ENCODE measurements around the gene PHLDA1. TPM values are rescaled to one million over a fixed set of nuclear protein-coding genes. Genes with fewer than 3 reads are reported as not detected.

PHLDA1 gene
- total and polyA plus RNA-seq, 4 donors = 9.0 to 26.9 (median 21.3) TPM

DNA sequence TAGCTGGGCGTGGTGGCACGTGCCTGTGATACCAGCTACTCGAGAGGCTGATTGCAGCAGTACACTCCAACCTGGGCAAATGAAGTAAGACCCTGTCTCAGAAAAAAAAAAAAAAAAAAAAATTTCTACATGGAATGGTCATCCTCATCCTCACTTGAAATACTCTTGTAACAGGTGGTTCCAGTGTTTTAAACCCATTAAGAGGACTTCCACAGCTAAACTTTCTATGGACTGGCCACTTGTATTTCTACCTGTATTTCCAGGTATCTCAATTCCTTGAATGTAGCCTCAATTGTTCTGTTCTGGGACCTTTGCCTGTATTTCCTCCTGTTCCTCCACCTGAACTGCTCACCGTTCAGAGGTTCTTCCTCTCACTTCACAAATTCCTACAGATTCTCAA is 11.8 kb upstream of the PHLDA1 start:
- no peaks in the 10 kb centered on the region for H3K4me1 ChIP-seq (ENCODE audit: control insufficient read depth in 1 of 2, insufficient read depth in 2 of 2, low read length in 2 of 2)
- H3K9me3 ChIP-seq (ENCODE audit: control insufficient read depth, low read length) = no peaks in the 10 kb centered on the region
- H3K27ac ChIP-seq (ENCODE audit: low read depth in 1 of 2, low read length in 2 of 2) = no peak overlapping the region
- no peak overlapping the region for H3K4me3 ChIP-seq (ENCODE audit: low read length in 2 of 2)
- no peak for DNase-seq
- intact Hi-C loops (cut with DNase I) = no loop called here
- H3K36me3 ChIP-seq (ENCODE audit: control insufficient read depth in 1 of 2, insufficient read depth in 2 of 2, low read length in 1 of 2) = peaks cover 0 to 2% of the 10 kb centered on the region in 2 donors
- ATAC-seq (ENCODE audit: low FRiP score) = no peak
- WGBS, 2 donors = 93 to 95% methylated on average over 4 of the region's 4 CpGs
- no peaks in the 10 kb centered on the region for H3K27me3 ChIP-seq (ENCODE audit: control insufficient read depth in 1 of 2, insufficient read depth in 2 of 2, low read length in 1 of 2)

DNA sequence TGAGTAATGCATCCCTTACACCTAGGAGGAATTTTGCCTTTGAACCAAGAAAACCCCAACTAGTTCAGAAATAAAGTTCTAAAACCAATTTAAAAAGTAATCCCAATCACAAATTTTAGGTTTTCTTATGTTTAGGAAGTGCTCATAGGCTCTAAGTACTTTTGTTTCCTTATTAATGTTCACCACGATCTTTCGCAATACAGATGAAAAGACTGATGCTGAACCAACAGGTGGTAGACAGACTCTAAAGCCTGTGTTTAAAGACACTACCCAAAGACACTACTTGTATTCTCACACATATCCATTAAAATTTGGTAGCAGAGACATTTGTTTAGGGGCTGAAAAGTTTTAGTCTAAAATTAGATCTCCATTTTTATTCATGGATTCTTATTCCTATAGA is 10.6 kb upstream of the PHLDA1 start:
- intact Hi-C loops (cut with DNase I) = no loop called here
- 84 to 91% methylated on average over 2 of the region's 2 CpGs for WGBS, 2 donors
- H3K4me1 ChIP-seq (ENCODE audit: control insufficient read depth in 1 of 2, insufficient read depth in 2 of 2, low read length in 2 of 2) = no peaks in the 10 kb centered on the region
- H3K4me3 ChIP-seq (ENCODE audit: low read length in 2 of 2) = no peak overlapping the region
- DNase-seq (no peak), ATAC-seq (ENCODE audit: low FRiP score) (no peak)
- no peaks in the 10 kb centered on the region for H3K27me3 ChIP-seq (ENCODE audit: control insufficient read depth in 1 of 2, insufficient read depth in 2 of 2, low read length in 1 of 2)
- peaks cover 0 to 2% of the 10 kb centered on the region in 2 donors for H3K36me3 ChIP-seq (ENCODE audit: control insufficient read depth in 1 of 2, insufficient read depth in 2 of 2, low read length in 1 of 2)
- no peak overlapping the region for H3K27ac ChIP-seq (ENCODE audit: low read depth in 1 of 2, low read length in 2 of 2)
- H3K9me3 ChIP-seq (ENCODE audit: control insufficient read depth, low read length) = no peaks in the 10 kb centered on the region

GRCh38 chr12:76041406-76041805 is 9.8 kb upstream of the PHLDA1 start:
- Histone ChIP-seq H3K27ac (ENCODE audit: low read depth in 1 of 2, low read length in 2 of 2) (no peak overlapping the region), H3K27me3 (ENCODE audit: control insufficient read depth in 1 of 2, insufficient read depth in 2 of 2, low read length in 1 of 2) (no peaks in the 10 kb centered on the region), H3K9me3 (ENCODE audit: control insufficient read depth, low read length) (no peaks in the 10 kb centered on the region), H3K4me3 (ENCODE audit: low read length in 2 of 2) (no peak overlapping the region), H3K36me3 (ENCODE audit: control insufficient read depth in 1 of 2, insufficient read depth in 2 of 2, low read length in 1 of 2) (peaks cover 0 to 2% of the 10 kb centered on the region in 2 donors), H3K4me1 (ENCODE audit: control insufficient read depth in 1 of 2, insufficient read depth in 2 of 2, low read length in 2 of 2) (no peaks in the 10 kb centered on the region)
- ATAC-seq (ENCODE audit: low FRiP score) = no peak
- intact Hi-C loops (cut with DNase I) = no loop called here
- DNase-seq = no peak
- WGBS, 2 donors = 72 to 93% methylated on average over 2 of the region's 2 CpGs

DNA sequence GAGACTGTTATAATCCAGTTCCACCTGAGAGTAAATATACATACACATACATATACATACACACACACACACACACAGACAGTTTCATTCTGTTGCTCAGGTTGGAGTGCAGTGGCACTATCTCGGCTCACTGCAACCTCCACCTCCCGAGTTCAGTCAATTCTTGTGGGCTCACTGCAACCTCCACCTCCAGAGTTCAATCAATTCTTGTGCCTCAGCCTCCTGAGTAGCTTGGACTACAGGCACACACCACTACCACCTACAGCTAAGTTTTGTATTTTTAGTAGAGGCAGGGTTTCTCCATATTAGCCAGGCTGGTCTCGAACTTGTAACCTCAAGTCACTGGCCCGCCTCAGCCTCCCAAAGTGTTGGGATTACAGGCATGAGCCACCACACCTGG is 8.9 kb upstream of the PHLDA1 start:
- no peaks in the 10 kb centered on the region for H3K4me1 ChIP-seq (ENCODE audit: control insufficient read depth in 1 of 2, insufficient read depth in 2 of 2, low read length in 2 of 2)
- no peak overlapping the region for H3K4me3 ChIP-seq (ENCODE audit: low read length in 2 of 2)
- intact Hi-C loops (cut with DNase I) = no loop called here
- no peaks in the 10 kb centered on the region for H3K9me3 ChIP-seq (ENCODE audit: control insufficient read depth, low read length)
- ATAC-seq (ENCODE audit: low FRiP score) (no peak), DNase-seq (no peak)
- no peak overlapping the region for H3K27ac ChIP-seq (ENCODE audit: low read depth in 1 of 2, low read length in 2 of 2)
- H3K36me3 ChIP-seq (ENCODE audit: control insufficient read depth in 1 of 2, insufficient read depth in 2 of 2, low read length in 1 of 2) = peaks cover 0 to 2% of the 10 kb centered on the region in 2 donors
- no peaks in the 10 kb centered on the region for H3K27me3 ChIP-seq (ENCODE audit: control insufficient read depth in 1 of 2, insufficient read depth in 2 of 2, low read length in 1 of 2)
- WGBS, 2 donors = 81 to 90% methylated on average over 4 of the region's 4 CpGs

DNA sequence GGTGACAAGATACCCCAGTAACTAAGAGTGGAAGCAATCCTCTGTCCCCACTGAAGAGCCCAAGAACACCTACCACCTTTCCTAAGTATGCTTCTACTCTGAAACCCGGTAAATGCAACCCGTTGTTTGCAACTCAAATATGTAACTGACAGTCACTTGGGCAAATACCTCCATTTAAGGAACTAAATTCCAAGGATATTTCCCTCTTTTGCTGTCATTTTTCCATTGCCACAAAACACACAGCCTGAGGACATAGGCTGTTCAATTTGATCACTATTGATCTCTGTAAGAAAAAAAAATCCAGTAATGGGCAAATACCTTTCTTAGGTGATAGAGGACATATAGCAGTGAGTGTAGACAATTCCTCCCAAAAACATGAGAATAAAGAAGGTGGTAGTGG is 6.6 kb upstream of the PHLDA1 start:
- intact Hi-C loops (cut with DNase I) = loop anchor here in 1 of 2 donors (10.0 kb wide), 4 partner anchors 253 to 703 kb away; partner anchors contain the start of genes CAPS2 and GLIPR1L1
- Histone ChIP-seq H3K9me3 (ENCODE audit: control insufficient read depth, low read length) (no peaks in the 10 kb centered on the region), H3K36me3 (ENCODE audit: control insufficient read depth in 1 of 2, insufficient read depth in 2 of 2, low read length in 1 of 2) (peaks cover 0 to 2% of the 10 kb centered on the region in 2 donors), H3K27ac (ENCODE audit: low read depth in 1 of 2, low read length in 2 of 2) (no peak overlapping the region), H3K4me1 (ENCODE audit: control insufficient read depth in 1 of 2, insufficient read depth in 2 of 2, low read length in 2 of 2) (no peaks in the 10 kb centered on the region), H3K27me3 (ENCODE audit: control insufficient read depth in 1 of 2, insufficient read depth in 2 of 2, low read length in 1 of 2) (no peaks in the 10 kb centered on the region), H3K4me3 (ENCODE audit: low read length in 2 of 2) (no peak overlapping the region)
- ATAC-seq (ENCODE audit: low FRiP score) = no peak
- no peak for DNase-seq
- 34 to 41% methylated on average over 2 of the region's 2 CpGs for WGBS, 2 donors

DNA sequence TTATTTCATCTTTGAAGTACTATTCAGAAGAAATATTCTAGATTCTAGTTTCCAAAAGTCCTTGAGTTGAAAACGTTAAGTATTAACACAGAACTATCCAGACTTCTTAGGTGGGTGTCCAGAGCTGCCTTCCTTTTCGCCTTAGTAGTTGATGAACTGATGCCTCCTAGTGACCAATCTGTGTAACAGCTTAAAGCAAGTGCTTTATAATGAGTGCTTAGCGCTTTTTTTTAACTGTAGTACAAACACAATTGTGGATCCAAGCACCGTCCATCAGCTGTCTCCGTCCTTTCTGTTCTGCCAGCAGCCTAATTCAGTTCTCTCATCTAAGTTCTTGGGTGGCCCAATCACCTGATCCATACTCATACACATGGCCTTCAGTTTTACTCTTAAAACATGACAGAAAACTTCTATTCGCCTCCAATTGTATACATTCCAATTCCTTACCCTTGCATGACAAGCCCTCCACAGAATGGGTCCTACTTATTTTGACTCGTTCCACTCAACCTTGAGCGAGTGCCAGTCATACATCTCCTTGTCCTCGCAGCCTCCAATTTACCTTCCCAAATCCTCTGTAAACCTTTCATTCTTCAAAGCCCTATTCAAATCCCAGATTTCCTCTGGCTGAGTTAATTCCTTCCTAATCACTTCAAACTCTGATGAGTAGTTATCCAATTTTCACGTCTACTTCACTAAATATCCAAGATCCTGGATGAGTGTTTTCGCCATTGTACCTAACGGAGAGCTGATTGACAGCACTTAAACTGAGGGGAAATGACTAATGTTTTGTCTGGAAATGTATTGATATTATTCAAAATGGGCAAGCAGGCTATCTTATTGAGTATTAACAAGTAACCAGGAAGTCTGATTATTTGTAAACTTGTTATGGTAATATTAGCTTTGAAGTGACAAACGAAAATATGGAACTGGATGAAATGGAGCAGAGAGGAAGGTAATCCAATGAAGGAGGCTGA is 5.8 kb upstream of the PHLDA1 start:
- no peaks in the 10 kb centered on the region for H3K27me3 ChIP-seq (ENCODE audit: control insufficient read depth in 1 of 2, insufficient read depth in 2 of 2, low read length in 1 of 2)
- WGBS, 2 donors = 25 to 26% methylated on average over 13 of the region's 13 CpGs
- H3K4me1 ChIP-seq (ENCODE audit: control insufficient read depth in 1 of 2, insufficient read depth in 2 of 2, low read length in 2 of 2) = no peaks in the 10 kb centered on the region
- intact Hi-C loops (cut with DNase I) = loop anchor here (2.0 to 10.0 kb wide), 5 partner anchors 253 to 703 kb away; partner anchors contain the start of genes CAPS2 (in 1 of the 2) and GLIPR1L1 (in 1 of the 2)
- H3K27ac ChIP-seq (ENCODE audit: low read depth in 1 of 2, low read length in 2 of 2) = no peak overlapping the region
- no peak overlapping the region for H3K4me3 ChIP-seq (ENCODE audit: low read length in 2 of 2)
- no peaks in the 10 kb centered on the region for H3K36me3 ChIP-seq (ENCODE audit: control insufficient read depth in 1 of 2, insufficient read depth in 2 of 2, low read length in 1 of 2)
- DNase-seq (no peak), ATAC-seq (ENCODE audit: low FRiP score) (peak; percentile 87)
- H3K9me3 ChIP-seq (ENCODE audit: control insufficient read depth, low read length) = no peaks in the 10 kb centered on the region

DNA sequence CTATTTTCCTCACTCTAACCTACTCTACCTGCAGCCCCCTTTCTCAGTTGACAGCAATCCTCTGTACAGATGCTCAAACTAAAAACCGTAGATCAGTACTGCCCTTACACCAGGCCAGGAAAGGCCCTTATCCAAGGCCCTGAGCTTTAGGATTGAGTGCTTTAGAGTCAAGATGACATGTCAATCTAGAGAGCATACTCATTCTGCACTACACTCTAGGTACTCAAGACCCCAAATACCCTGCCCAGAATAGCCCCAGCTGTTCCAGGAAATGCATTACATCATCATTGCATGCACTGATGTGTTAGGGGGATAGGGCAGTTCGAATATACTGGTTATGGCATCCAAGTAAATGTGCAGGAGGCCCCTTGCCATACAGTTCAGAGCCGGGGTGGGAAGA is 3.5 kb upstream of the PHLDA1 start:
- H3K9me3 ChIP-seq (ENCODE audit: control insufficient read depth, low read length) = no peaks in the 10 kb centered on the region
- WGBS, 2 donors = 67 to 75% methylated on average over 3 of the region's 3 CpGs
- H3K36me3 ChIP-seq (ENCODE audit: control insufficient read depth in 1 of 2, insufficient read depth in 2 of 2, low read length in 1 of 2) = no peaks in the 10 kb centered on the region
- no peak for DNase-seq
- intact Hi-C loops (cut with DNase I) = loop anchor here in 1 of 2 donors (10.0 kb wide), 4 partner anchors 250 to 700 kb away; partner anchors contain the start of genes CAPS2 and GLIPR1L1
- no peak overlapping the region for H3K4me3 ChIP-seq (ENCODE audit: low read length in 2 of 2)
- no peaks in the 10 kb centered on the region for H3K27me3 ChIP-seq (ENCODE audit: control insufficient read depth in 1 of 2, insufficient read depth in 2 of 2, low read length in 1 of 2)
- ATAC-seq (ENCODE audit: low FRiP score) = no peak
- no peak overlapping the region for H3K27ac ChIP-seq (ENCODE audit: low read depth in 1 of 2, low read length in 2 of 2)
- H3K4me1 ChIP-seq (ENCODE audit: control insufficient read depth in 1 of 2, insufficient read depth in 2 of 2, low read length in 2 of 2) = no peaks in the 10 kb centered on the region

GRCh38 chr12:76033081-76034011 is 1.8 kb upstream of the PHLDA1 start:
- Histone ChIP-seq H3K9me3 (ENCODE audit: control insufficient read depth, low read length) (no peaks in the 10 kb centered on the region), H3K27ac (ENCODE audit: low read depth in 1 of 2, low read length in 2 of 2) (peak overlapping the region in 1 of 2 donors; percentile 8), H3K27me3 (ENCODE audit: control insufficient read depth in 1 of 2, insufficient read depth in 2 of 2, low read length in 1 of 2) (no peaks in the 10 kb centered on the region), H3K4me3 (ENCODE audit: low read length in 2 of 2) (no peak overlapping the region), H3K36me3 (ENCODE audit: control insufficient read depth in 1 of 2, insufficient read depth in 2 of 2, low read length in 1 of 2) (no peaks in the 10 kb centered on the region), H3K4me1 (ENCODE audit: control insufficient read depth in 1 of 2, insufficient read depth in 2 of 2, low read length in 2 of 2) (no peaks in the 10 kb centered on the region)
- ATAC-seq (ENCODE audit: low FRiP score) = no peak
- 89 to 93% methylated on average over 5 of the region's 5 CpGs for WGBS, 2 donors
- no peak for DNase-seq
- intact Hi-C loops (cut with DNase I) = loop anchor here (2.0 to 10.0 kb wide), 7 partner anchors 56 to 699 kb away; partner anchors contain the start of genes CAPS2 (in 1 of the 2), GLIPR1L1 (in 1 of the 2) and KRR1 (in 1 of the 2)
